Ishikawa (cell line): Measurements from ENCODE around the gene WNT7B.

Experiments
- CEBPB ChIP-seq: IDR thresholded peaks from 2 replicates; pipeline ENCODE4 v1.6.1; 2012
- YY1 ChIP-seq: IDR thresholded peaks from 2 replicates; pipeline ENCODE4 v1.6.1; 2012; ENCODE audit warnings: low read depth

DNA sequence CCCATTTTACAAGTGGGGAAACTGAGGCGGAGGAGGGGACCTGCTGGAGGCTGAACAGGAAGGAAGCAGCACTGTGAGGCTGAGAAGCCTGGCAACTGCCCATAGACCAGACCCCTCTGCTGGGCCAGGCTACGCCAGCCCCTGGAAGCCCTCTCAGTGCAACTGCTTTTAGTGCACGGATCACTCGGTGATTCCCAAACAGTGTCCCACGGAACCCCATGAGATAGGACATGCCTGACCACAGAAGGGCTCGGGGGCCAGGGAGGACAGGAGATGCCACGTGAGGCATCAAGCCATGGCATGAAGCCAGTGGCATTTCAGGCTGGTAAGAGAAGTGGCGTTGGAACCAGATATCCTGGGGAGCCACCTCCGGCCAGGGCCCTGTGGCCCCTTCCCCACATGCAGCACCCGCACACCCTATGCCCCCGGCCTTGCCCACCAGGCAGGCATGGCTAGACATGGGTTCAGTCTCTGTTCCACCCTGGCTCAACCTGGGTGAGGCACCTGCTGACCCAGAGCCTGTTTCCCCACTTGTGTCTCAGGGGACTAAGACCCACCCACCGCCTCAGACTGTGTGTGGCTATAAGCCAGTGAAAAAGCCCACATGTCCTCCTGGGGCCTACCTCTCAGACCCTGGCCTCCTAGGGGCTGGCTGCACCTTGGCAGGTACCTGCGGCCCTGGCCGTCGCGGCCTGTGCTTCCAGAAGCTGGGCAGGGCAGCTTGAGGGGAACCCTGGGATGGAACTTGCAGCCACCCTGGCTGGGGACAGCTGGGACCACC is 84.1 kb downstream of the WNT7B start:
- TF ChIP-seq YY1 (no peak), CEBPB (no peak)
